CD4-positive, alpha-beta T cell treated with Interleukin-4 for 1 hour (primary cell): ENCODE results near the gene MKNK2.
"Not testable (repeated sequence)": the region's sequence is repeated elsewhere in the genome, so short reads cannot be mapped to it uniquely, and the experiment has no call there.

Source experiments
- DNase-seq, 2 donors: peaks; one replicate each; pipeline ENCODE4 v3.0.0-alpha.2; 2020 to 2022

Gene MKNK2

DNA sequence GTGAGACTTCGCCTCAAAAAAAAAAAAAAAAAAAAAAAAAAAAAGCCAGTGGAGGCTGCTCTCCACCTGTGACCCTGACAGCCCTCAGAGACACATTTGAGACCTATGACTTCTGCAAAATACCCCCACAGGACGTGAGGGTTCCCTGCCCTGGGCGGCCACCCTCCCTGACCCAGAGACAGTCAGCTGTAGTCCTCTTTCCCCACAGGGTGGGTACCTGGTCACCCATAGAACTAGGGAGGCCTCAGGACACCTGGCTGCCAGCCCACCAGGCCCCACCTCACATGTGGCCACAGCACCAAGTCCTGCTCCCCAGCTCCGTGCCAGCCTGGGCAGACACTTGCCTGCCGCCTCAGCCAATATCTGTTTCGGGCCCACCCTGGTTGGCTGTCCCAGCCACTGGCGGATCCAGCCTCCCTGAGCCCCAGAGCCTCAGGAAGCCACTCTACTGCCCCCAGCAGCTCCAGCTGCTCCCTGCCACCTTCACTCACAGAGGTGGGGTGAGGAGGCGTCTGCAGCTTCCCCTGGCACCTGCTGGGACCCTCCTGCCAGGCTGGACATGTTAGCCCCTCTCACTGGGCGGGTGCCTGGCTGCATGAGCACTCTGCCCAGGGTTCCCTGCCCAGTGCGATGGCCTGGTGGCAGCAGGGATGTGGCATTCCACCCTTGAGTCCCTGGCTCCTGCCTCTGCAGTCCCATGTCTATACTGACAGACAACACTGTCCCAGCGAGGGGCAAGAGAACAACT, 6.9 kb downstream of the MKNK2 start:
- DNase-seq, result no peak

DNA sequence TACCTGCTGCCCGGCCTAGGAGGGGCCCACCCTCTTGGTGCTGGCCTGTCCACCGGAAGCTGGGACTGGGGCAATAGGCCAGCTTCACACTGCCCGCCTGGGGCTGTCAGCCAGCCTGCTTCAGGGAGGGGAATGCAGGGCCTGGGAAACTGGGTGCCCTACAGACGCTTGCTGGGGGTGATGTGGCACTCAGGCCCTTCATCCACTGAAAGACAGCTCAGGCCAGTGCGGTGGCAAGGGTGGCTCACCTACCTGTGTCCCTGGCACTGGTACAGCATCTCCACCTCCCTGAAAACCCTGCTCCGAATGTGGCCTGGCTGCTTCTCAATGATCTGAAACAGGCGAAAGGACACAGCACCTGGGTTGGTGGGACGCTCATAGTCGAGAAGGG, 7.8 kb downstream of the MKNK2 start:
- DNase-seq, result no peak

DNA sequence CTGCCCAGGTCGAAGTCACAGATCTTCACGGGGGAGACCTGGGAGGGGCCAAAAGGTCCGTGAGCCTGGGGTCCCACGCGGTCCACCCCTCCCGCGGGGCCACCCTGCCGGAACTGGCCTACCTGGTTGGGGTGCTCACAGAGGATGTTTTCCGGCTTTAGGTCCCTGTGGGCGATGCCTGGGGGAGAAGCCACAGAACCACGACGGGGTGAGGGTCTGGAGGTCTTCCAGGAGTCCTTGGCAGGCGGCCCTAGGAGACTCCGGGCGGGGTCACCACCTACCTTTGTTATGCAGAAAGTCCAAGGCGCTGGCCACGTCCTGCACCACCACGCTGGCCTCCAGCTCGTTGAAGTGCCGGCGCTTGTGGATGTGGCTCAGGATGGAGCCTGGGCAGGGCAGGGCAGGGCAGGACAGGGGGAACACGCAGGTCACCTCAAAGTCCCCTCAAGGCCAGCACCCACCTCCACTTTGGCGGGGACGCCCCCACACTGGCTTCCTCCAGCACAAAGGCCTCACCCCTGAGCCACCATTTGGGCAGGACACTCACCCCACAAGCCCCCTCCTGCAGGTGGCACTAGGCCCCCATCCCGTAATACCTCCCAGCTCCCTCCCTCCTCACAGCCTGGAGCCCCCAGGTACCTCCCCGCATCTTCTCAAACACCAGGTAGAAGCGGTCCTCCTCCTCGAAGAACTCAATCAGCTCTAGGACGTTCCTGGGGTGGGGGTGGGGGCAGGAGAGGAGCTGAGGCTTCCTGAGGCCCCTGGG, 8.4 kb downstream of the MKNK2 start:
- no peak for DNase-seq

DNA sequence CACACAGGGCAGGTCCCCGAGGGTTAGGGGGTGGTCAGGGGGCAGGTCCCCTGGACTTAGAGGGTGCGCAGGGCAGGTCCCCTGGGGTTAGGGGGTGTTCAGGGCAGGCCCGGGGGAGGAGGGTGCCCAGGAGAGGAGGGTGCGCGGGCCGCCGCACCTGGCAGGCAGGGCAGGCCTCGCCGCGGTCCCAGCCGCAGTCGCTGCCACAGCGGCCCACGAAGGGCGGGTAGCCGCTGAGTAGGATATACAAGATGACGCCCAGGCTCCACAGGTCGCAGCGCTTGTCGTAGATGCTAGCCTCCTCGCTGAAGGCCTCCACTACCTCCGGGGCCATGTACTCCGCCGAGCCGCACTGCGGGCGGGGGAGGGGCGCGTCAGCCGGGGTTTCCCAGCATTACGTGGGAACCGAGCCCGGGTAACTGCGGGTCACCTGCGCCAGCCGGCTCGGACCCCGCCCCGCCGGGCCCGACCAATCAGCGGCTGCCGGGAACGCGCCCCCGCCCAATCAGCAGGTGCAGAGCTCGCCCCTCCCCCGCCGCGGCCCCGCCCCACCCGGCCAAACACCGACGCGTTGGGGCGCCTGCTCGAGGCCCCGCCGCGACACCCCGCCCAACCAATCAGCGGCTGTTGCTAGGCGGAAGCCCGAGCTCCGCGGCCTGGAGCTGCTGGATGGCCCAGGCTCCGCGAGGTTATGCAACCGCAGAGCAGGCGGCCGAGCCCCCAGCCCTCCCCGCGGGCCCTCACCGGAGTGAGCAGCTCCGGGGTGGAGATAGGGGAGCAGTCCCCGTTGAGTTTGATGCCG, 9.2 kb downstream of the MKNK2 start:
- peak; percentile 99 to 100 for DNase-seq

DNA sequence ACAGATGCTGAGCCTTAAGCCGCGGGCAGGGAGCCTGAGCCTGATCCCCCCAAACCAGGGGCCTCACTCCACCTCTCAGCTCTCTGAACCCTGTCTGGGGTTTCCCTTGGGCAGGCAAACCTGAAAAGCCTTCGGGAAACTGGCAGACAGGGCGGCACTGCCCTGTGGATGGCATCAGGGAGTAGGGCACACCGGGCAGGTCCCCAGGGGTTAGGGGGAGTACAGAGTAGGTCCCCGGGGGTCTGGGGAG, 9.7 kb downstream of the MKNK2 start:
- peak in 1 of 2 donors; percentile 43 for DNase-seq

DNA sequence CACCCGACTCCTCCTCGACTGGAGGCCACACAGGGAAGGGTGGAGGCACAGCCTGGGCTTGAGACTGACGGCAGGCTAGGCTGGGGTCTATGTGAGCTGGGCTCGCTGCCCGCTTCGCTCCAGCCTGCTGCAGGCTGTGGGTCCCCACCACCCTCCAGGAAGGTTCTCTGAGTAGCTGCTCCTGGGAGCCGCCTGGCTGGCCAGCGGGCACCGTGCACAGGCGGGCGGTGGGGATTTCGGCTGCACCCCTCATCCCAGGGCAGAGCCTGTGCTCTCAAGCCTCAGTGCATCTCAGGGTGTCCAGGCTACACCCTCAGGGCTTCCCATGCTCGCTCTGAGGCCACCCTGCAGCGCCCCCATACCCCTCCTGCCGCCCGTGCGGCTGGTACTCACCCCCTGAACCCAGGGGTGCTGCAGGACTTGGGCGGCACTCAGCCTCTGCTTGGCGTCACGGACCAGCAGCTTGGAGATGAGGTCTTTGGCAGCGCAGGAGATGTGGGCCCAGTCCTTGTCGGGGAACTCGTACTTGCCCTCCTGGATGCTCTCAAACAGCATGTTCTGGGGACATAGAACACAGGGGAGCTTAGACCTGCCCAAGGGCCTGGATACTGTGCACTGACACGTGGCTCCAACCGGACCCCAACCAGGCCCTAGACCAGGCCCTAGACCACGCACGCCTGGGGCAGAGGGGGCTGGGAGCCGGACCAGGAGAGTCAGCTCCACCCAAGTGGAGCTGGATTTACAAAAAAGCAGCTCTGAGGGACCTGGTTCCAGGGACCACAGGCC, 10.2 kb downstream of the MKNK2 start:
- no peak for DNase-seq

DNA sequence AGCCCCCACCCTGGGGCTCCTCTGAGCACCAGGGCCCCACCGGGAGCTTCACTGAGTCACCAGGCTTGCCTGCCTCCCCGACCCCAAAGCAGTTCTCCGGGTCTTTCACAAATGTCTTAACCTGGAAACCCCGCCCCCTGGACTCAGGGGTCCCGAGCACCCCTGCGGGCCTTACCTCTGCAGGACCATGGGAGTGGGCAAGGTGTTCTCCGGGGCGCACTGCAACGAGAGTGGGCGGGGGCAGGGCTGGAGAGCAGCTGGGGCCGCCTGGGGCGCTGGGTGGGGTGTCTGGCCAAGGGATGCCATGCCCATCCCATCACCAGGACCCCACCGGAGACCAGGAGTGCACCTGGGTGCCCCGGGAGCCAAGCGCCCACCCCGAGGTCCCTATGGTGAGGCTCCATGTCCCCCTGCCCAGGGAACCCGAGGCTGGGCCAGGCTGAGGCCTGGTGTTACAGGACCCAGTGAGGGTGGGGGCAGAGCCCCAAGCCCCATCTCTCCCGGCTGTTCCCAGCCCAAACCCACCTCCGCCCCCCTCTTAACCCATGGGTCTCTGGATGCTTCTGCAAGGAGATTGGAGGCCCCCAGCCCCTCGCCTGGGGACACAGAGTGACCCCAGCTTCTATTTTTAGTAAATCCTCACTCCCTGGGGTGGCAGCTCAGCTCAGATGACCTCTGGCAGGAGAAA, 10.9 kb downstream of the MKNK2 start:
- DNase-seq, result peak in 1 of 2 donors; percentile 10

DNA sequence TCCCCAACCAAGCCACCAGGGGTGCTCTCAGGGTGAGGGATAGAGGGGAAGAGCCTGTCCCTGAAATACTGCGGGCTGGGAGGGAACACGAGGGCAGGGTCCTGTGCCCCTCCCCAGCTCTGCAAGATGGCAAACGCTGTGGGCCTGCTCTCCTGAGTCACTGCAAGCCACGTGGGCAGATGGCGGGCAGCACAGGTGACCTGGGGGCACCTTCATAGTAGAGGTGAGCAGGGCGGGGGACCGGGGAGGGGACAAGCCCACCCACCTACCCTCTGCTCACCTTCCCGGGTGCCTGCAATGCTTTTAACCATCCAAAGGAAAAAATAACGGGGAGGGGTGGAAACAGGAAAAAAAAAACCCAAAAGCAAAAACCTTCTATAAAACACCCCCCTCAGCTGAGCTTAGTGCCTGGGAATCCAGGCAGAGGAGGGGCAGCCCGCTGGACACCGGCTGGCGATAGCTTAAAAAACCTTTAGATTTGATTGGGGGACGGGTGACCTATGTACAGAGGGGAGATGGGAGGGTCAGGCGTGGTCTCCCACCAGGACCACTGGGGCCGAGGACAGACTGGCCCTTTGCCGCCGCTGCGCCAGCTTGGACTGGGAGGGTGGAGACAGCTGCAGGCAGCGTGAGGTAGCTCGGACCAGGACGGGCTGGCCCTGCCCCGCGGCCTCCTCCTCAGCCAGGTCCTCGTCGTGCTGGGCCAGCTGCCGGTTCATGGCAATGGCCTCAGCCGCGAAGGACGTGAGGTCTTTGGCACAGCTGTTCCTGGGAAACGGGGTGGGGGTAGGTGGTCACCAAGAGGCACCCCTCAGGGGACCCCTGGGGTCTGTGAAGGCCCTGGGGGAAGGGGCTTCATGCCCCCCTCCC, 11.7 kb downstream of the MKNK2 start:
- DNase-seq, result no peak

DNA sequence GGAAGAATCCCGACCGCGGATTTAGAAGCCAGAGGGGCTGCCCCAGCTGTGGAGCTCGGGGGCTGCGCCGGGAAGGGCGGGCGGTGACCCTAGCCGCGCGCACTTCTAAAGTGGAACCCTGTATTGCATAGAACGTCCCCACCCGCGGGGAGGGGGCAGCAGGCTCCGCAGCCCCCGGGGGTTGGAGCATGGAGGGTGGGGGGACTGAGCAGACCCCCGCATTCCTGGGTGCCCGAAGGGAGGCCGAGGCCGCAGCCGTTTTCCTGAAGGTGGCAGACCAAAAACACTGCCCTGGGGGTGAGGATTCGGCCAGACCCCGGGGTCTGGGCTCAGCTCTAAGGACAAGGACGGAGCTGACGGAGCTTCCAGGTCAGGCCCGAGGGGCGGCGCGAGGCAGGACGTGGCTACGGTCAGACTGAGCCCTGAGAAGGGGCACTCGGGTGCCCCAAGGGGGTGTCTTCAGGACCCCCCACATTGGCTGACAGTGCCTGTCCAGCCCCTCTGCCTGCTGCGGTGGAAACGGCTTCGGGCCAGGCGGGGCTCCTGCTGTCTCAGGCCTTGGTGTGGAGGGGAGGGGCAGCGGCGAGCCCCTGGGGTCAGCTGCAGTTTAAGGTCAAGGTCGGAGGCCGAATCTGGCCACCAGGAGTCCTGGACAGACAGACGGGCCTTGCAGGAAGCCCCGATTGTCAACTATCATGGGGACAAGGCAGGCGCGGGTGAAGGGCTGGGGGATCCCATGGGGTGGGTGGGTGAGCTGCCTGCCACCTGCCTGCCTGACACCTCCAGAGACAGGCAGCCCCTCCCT, 12.6 kb downstream of the MKNK2 start:
- DNase-seq, result peak in 1 of 2 donors; percentile 13

DNA sequence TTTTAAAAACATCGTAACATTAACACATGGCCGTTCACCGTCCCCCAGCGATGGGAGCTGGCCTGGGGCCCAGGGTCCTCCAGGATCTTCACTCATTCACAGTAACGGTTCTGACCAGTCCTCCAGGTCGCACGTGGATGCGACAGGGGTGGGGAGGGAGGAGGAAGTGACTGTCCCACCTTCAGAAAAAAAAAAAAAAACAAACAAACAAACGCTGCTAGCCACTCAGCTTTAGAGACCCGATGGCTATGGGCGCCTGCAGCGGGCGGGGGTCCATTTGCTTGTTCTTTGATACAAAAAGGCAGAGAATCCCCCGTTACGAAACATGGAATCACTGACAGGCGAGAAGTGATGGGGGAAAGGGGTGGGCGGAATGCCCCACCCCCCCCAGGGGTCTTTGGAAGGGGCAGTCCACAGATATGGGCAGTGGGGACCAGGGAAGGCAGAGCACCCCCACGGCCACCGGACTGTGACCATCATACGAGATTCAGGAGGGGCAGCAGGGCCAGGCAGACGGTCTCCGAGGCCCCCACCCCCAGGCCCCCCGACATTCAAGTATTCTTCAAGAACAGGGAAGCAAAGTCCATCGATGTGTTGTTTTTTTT, 13.3 kb downstream of the MKNK2 start:
- no peak for DNase-seq

DNA sequence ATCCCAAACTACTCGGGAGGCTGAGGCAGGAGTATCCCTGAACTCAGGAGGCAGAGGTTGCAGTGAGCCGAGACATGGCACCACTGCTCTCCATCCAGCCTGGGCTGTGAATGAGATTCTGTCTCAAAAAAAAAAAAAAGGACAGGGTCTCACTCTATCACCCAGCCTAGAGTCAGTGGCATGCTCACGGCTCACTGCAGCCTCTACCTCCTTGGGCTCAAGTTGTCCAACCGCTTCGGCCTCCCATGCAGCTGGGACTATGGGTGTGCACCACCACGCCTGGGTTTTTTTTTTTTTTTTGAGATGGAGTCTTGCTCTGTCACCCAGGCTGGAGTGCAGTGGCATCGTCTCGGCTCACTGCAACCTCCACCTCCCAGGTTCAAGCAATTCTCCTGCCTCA, 14.6 kb downstream of the MKNK2 start:
- no peak for DNase-seq

DNA sequence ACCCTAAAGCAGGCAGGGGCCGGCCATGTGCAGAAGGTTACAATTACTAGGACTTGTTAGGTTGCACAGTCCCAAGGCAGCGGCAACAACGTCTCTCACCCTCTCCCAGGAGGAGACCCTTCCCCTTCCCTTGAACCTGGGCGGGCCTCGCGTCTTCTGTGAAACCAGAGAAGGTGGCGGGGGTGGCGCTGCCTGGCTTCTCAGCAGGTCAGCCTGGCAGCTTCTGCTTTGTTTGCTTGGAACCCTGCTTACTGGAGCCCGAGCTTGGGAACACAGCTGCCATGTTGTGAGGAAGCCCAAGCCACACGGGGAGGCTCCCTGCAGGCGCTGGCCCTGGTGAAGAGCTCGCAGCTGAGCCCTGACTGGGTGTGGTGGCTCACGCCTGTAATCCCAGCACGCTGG, 15.5 kb downstream of the MKNK2 start:
- DNase-seq, result no peak

DNA sequence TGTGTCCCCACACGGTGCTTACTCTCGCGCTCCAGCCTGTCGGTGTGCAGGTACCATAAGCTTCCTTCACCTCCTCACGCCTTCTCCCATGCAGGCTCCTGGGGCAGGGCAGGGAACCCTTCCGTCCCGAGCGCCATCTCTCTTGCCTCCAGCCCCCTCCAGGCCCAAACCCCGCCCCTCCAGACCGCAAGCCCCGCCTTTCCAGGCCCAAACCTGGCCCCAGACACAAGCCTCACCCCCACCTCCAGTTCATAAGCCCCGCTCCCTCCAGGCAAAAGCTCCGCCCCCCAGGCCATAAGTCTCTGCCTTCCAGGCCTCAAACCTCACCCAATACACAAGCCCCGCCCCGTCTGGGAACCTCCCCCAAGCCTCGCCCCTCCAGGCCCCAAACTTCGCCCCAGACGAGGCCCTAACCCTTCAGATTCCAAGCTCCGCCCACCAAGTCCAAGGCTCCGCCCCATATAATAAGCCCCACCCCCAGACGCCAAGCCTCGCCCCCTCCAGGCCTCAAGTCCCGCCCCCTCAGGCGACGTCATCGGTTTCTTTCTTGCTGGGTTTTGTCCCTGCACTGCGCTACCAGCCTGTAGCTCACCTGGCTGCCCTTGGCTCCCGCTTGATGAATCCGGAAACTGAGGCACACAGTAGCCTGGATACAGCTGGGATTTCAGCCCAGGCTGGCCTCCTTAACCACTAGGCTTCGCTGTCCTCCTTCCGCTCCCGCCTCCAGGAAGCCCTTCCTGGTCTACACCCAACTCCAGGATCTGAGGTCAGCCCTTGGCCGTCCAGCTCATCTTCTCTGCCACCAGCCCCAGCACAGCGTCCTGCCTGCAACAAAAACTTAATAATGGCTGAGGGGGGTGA, 16.1 kb downstream of the MKNK2 start:
- peak; percentile 75 to 80 for DNase-seq

DNA sequence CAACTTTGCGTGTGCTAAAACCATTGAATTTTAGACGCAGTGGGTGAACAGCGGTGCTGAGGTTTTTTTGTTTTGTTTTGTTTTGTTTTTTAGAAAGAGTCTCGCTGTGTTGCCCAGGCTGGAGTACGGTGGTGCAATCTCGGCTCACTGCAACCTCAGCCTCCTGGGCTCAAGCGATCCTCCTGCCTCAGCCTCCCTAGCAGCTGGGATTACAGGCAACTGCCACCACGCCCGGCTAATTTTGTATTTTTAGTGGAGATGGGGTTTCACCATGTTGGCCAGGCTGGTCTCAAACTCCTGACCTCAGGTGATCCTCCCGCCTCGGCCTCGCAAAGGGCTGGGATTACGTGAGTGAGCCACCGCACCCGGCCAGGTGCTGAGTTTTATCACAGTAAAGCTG, 16.8 kb downstream of the MKNK2 start:
- DNase-seq, result not testable (repeated sequence)

DNA sequence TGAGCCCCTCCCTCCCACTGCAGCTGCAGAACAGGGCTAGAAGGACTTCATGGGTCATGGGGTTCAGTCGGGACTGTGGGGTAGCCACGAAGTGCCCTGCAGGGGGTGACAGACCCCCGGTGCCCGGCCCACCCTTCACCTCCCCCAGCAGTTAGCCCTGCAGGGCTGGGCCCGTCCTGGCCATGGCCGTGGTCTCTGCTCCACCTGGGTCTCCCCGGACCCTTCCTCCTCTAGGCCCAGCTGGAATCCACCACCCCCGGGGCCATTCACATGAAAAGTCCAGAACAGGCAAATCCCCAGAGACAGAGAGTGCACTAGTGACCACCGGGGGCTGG, 17.3 kb downstream of the MKNK2 start:
- no peak for DNase-seq

DNA sequence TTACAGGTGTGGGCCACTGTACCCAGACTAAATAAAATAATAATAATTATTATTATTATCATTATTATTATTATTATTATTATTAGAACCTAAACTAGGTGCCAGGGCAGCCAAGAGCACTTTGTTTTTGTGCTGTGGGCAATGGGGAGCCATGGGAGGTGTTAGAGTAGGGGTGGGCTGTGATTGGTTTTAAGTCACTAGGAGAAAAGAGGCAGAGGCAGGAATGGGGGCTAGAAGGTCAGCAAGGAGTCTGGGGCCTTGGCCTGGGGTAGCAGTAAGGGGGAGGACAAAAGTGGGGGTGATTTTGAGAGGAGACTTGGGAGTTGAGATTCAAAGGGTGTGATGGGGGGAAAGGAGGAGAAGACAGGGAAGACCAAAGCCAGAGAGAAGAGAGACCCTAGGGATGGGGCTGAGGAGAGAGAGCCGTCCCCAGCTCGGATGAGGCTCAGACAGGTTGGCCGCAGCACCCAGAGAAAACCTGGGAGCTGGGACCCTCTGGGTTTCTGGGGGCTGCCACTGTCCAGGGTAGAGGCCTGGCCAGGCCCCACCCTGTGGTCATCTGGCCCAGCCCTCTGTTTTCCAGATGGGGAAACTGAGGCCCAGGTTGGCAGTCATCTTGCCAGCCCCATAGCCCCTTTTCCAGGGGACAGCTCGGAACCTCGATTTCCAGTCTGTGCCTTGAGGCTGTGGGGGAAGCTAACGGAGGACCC, 17.8 kb downstream of the MKNK2 start:
- no peak for DNase-seq

DNA sequence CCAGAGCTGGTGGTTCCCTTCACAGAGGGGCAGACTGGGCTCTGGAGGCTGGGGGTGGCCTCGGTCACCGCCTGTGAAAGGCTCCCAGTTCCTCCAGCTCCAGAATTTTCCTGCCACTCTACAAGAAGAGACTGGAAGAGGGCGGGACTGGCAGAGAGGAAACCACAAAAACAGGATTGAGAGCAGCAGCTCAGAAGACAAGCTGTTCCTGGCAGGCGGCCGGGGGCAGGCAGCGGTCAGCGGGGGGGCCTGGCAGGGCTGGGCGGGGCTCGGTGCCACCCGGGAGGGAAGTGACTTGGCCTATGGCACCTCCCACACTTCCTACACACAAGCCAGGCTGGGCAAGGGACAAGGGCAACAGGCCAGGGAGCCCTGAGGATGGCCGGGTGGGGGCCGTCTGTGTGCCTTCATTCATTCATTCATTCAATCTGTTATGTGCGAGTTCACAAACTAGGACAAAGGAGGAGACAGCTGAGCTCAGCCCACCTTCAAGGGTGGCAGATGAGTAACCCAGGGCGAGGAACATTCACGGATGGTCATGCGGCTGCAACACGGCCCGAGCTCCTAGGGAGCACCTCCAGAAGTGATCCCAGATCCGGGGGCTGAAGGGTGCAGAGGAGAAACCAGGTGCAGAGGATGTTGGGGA, 18.6 kb downstream of the MKNK2 start:
- DNase-seq, result peak; percentile 60 to 71

DNA sequence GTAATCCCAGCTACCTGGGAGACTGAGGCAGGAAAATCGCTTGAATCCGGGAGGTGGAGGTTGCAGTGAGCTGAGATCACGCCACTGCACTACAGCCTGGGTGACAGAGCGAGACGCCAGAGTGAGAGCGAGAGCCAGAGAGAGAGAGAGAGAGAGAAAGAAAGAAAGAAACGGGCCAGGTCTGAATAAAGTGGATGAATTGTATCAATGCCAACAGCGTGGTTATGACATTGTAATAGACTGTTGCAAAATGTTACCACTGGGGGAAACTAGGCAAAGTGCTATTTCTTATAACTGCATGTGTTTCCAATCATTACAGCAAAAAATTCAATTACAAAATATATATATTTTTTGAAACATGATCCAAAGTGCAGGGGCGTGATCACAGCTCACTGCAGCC, 23.7 kb downstream of the MKNK2 start:
- no peak for DNase-seq
